HepG2 (cell line): ENCODE results near the gene FAIM2. TPM values are rescaled to one million over a fixed set of nuclear protein-coding genes. Genes with fewer than 3 reads are reported as not detected.
A peak's percentile ranks its signal among the peaks of the same experiment; 100 is the strongest.

Experiments
- CREB3 ChIP-seq: sonication (generic); formaldehyde crosslinking; IDR thresholded peaks from 2 replicates; pipeline ENCODE4 v1.5.0; 2020; ENCODE audit warnings: missing genetic modification reagents
- DMTF1 ChIP-seq: sonication (generic); formaldehyde crosslinking; IDR thresholded peaks from 2 replicates; pipeline ENCODE4 v1.4.0; 2020; ENCODE audit warnings: mild to moderate bottlenecking, missing genetic modification reagents
- ETV5 ChIP-seq: IDR thresholded peaks from 2 replicates; pipeline ENCODE4 v1.6.1; 2018; ENCODE audit warnings: missing biosample characterization, missing genetic modification reagents, inconsistent platforms, borderline replicate concordance
- KIAA2018 ChIP-seq: sonication (generic); formaldehyde crosslinking; IDR thresholded peaks from 2 replicates; pipeline ENCODE4 v1.5.0; 2020; ENCODE audit warnings: mild to moderate bottlenecking, missing genetic modification reagents, borderline replicate concordance
- KMT2B ChIP-seq: IDR thresholded peaks from 2 replicates; pipeline ENCODE4 v1.6.1; 2016; ENCODE audit warnings: missing genetic modification reagents, missing compliant biosample characterization
- NFIC ChIP-seq: IDR thresholded peaks from 2 replicates; pipeline ENCODE4 v1.6.1; 2012; ENCODE audit warnings: mild to moderate bottlenecking, low read length, inconsistent platforms
- NFYB ChIP-seq: sonication (generic); formaldehyde crosslinking; IDR thresholded peaks from 2 replicates; pipeline ENCODE4 v1.4.0; 2020; ENCODE audit warnings: missing genetic modification reagents
- NR2C2 ChIP-seq: sonication (generic); formaldehyde crosslinking; IDR thresholded peaks from 2 replicates; pipeline ENCODE4 v1.4.0; 2020; ENCODE audit warnings: missing genetic modification reagents, mild to moderate bottlenecking, moderate library complexity, borderline replicate concordance
- SP1 ChIP-seq, 2 experiments: fragments of 450-650 bp in 1 of 2; sonication (generic) in 1 of 2; formaldehyde crosslinking in 1 of 2; IDR thresholded peaks; 2 replicates each; pipeline versions ENCODE4 v1.4.0 to v1.6.1; 2016 to 2020; ENCODE audit warnings: missing genetic modification reagents in 1 of 2
- SRY ChIP-seq: sonication (generic); formaldehyde crosslinking; IDR thresholded peaks from 2 replicates; pipeline ENCODE4 v1.8.0; 2022; ENCODE audit warnings: mild to moderate bottlenecking, missing genetic modification reagents
- ZBTB7B ChIP-seq: sonication (generic); formaldehyde crosslinking; IDR thresholded peaks from 2 replicates; pipeline ENCODE4 v1.4.0; 2020; ENCODE audit warnings: missing genetic modification reagents
- ZNF224 ChIP-seq: sonication (generic); formaldehyde crosslinking; IDR thresholded peaks from 2 replicates; pipeline ENCODE4 v1.5.0; 2020; ENCODE audit warnings: mild to moderate bottlenecking, missing genetic modification reagents
- ZNF225 ChIP-seq: sonication (generic); formaldehyde crosslinking; IDR thresholded peaks from 2 replicates; pipeline ENCODE4 v1.4.0; 2020; ENCODE audit warnings: mild to moderate bottlenecking, missing genetic modification reagents
- ZNF7 ChIP-seq: IDR thresholded peaks from 2 replicates; pipeline ENCODE4 v1.6.1; 2016; ENCODE audit warnings: missing biosample characterization, missing genetic modification reagents
- ZNF790 ChIP-seq: sonication (generic); formaldehyde crosslinking; IDR thresholded peaks from 2 replicates; pipeline ENCODE4 v1.8.0; 2022; ENCODE audit warnings: missing genetic modification reagents, mild to moderate bottlenecking, borderline replicate concordance
- polyA plus RNA-seq, 8 experiments: library from polyadenylated mRNA; depleted of rRNA in 3 of 8; stranded (reverse) in 7 of 8; unstranded in 1 of 8; fragments of >200 nt; fragmentation: Illumina TruSeq in 4 of 8; extraction: Trizol in 4 of 8; gene quantifications; 2 replicates each; pipeline versions ENCODE4 v1.2.1 to v1.2.3, GENCODE V29; 2011 to 2016; ENCODE audit warnings: low read depth in 4 of 8, missing spikeins in 1 of 8, mixed read lengths in 1 of 8; ENCODE audit not compliant: insufficient read depth in 1 of 8
- total RNA-seq, 5 experiments: library from RNA; depleted of rRNA; stranded (reverse); fragments of >200 nt; fragmentation: Illumina TruSeq; extraction: Trizol; gene quantifications; 2 replicates each; pipeline ENCODE4 v1.2.3, GENCODE V29; 2016; ENCODE audit warnings: low read depth in 1 of 5
- TF ChIP-seq, protein P1 (sequence below): IDR thresholded peaks from 2 replicates; pipeline ENCODE4 v1.6.1; 2016; ENCODE audit warnings: control low read depth

FAIM2 gene
- total and polyA plus RNA-seq, 2 of the 13 experiments (the other 11 are each of a cell fraction or from before 2014, with no cell fraction given), result not detected

DNA sequence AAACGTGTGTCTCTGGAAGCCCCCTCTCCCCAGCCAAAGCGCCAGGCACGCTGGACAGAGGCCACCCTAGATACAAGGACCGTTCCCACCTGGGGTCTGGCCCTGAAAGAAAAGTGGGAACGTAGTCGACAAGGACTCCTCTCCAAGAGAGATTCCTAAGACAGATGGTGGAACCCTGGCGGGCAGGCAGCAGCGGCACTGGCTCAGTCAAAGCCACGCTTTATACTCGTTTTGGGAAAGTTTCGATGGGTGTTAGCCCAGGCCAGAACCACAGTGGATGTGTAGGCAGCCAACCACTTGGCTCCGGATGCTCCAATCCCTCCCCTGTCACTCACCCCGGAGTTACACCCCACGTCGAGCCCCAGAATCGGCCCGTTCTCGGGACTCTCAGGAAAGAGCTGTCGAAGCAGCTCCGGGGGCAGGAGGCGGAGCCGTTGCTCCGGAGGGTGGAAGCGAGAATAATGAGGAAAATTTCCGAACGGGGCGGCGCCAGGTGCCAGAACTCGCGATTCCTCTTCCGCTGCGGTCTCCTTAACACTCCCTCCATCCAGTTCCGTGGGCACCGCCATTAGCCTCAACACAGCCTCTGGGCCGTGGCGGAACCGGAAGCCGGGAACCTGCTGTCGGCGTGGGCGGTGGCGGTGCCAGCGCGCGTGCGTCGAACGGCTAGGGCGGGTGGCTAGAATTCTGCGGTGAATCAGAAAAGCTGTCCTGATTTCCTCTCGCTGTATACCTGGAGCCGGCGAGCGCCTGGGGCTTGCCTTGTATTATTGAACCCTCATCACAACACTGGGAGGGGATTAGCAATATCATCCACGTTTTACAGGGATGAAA is 61.0 kb downstream of the FAIM2 start, which contains the start of gene BCDIN3D (continued):
- TF ChIP-seq, protein P1, sequence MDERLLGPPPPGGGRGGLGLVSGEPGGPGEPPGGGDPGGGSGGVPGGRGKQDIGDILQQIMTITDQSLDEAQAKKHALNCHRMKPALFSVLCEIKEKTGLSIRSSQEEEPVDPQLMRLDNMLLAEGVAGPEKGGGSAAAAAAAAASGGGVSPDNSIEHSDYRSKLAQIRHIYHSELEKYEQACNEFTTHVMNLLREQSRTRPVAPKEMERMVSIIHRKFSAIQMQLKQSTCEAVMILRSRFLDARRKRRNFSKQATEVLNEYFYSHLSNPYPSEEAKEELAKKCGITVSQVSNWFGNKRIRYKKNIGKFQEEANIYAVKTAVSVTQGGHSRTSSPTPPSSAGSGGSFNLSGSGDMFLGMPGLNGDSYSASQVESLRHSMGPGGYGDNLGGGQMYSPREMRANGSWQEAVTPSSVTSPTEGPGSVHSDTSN (CRISPR knock-in tag), result peak; percentile 69
- TF ChIP-seq ZNF7 (CRISPR knock-in tag) (no peak), CREB3 (CRISPR knock-in tag) (no peak), SP1 (IDR thresholded peaks at IDR 0.05) (no peak), SP1 (CRISPR knock-in tag; IDR thresholded peaks at IDR 0.05) (0 out of 2 replicates have a peak, but pooled peaks have one; percentile 15), ZNF224 (CRISPR knock-in tag) (peak; percentile 14; the same call in 1 of the 2 replicates), NFYB (0 out of 2 replicates have a peak, but pooled peaks have one; percentile 22), KMT2B (CRISPR knock-in tag) (0 out of 2 replicates have a peak, but pooled peaks have one; percentile 50), ETV5 (CRISPR knock-in tag) (peak; percentile 88), ZNF790 (CRISPR knock-in tag) (no peak), NFIC (no peak), NR2C2 (peak; percentile 64; the same call in 1 of the 2 replicates), DMTF1 (no peak), SRY (no peak), KIAA2018 (CRISPR knock-in tag) (no peak), ZBTB7B (CRISPR knock-in tag) (no peak), ZNF225 (no peak)
